GM23248 (cell line): ENCODE data around the gene ATP5PF. TPM values are rescaled to one million over a fixed set of nuclear protein-coding genes. Genes with fewer than 3 reads are reported as not detected.
A peak's percentile ranks its signal among the peaks of the same experiment; 100 is the strongest.

Source experiments
- DNase-seq: peaks from one replicate; pipeline ENCODE4 v3.0.0-alpha.2; 2015
- H2AFZ ChIP-seq: fragments of 200-600 bp; sonication (generic); 2 replicates; pipeline ENCODE4 v1.6.1; 2016; ENCODE audit warnings: antibody characterized with exemption
- H3F3A ChIP-seq: fragments of 200-600 bp; sonication (generic); 2 replicates; pipeline ENCODE4 v1.6.1; 2016; ENCODE audit warnings: mild to moderate bottlenecking, antibody characterized with exemption, mixed run types; ENCODE audit not compliant: insufficient read depth
- H3K27ac ChIP-seq: fragments of 200-600 bp; sonication (generic); 2 replicates; pipeline ENCODE4 v1.5.1; 2016; ENCODE audit warnings: mild to moderate bottlenecking
- H3K27me3 ChIP-seq: fragments of 200-600 bp; sonication (generic); replicated peaks from 2 replicates; pipeline ENCODE4 v1.6.1; 2016; ENCODE audit warnings: mild to moderate bottlenecking; ENCODE audit not compliant: insufficient read depth
- H3K36me3 ChIP-seq: fragments of 200-600 bp; sonication (generic); 2 replicates; pipeline ENCODE4 v1.6.1; 2016; ENCODE audit warnings: low read depth, mild to moderate bottlenecking
- H3K4me1 ChIP-seq: fragments of 200-600 bp; sonication (generic); 2 replicates; pipeline ENCODE4 v1.6.1; 2016; ENCODE audit warnings: mild to moderate bottlenecking; ENCODE audit not compliant: insufficient read depth
- H3K4me2 ChIP-seq: fragments of 200-600 bp; sonication (generic); one replicate; pipeline ENCODE4 v1.6.1; 2016; ENCODE audit warnings: mild to moderate bottlenecking; ENCODE audit not compliant: unreplicated experiment
- H3K4me3 ChIP-seq: fragments of 200-600 bp; sonication (generic); 2 replicates; pipeline ENCODE4 v1.5.1; 2016; ENCODE audit warnings: mild to moderate bottlenecking
- H3K79me2 ChIP-seq: fragments of 200-600 bp; sonication (generic); 2 replicates; pipeline ENCODE4 v1.6.1; 2016; ENCODE audit warnings: mild to moderate bottlenecking; ENCODE audit not compliant: insufficient read depth
- H3K9ac ChIP-seq: fragments of 200-600 bp; sonication (generic); 2 replicates; pipeline ENCODE4 v1.6.1; 2016; ENCODE audit warnings: mild to moderate bottlenecking
- H3K9me2 ChIP-seq: fragments of 200-600 bp; sonication (generic); 2 replicates; pipeline ENCODE4 v1.6.1; 2016; ENCODE audit warnings: mixed run types, mild to moderate bottlenecking, moderate library complexity; ENCODE audit not compliant: insufficient read depth
- H3K9me3 ChIP-seq: fragments of 200-600 bp; sonication (generic); one replicate; pipeline ENCODE4 v1.6.1; 2017; ENCODE audit warnings: low read depth
- H4K20me1 ChIP-seq: fragments of 200-600 bp; sonication (generic); 2 replicates; pipeline ENCODE4 v1.6.0; 2016; ENCODE audit not compliant: insufficient read depth
- EZH2 ChIP-seq: fragments of 200-600 bp; sonication (generic); IDR thresholded peaks from 2 replicates; pipeline ENCODE4 v1.6.1; 2018; ENCODE audit warnings: antibody characterized with exemption, mild to moderate bottlenecking; ENCODE audit not compliant: insufficient read depth, poor library complexity, severe bottlenecking
- EZH2phosphoT487 ChIP-seq: fragments of 200-600 bp; sonication (generic); IDR thresholded peaks from 2 replicates; pipeline ENCODE4 v1.6.1; 2018; ENCODE audit warnings: antibody characterized with exemption, moderate library complexity, mild to moderate bottlenecking, low read depth; ENCODE audit not compliant: insufficient read depth
- WGBS, 2 experiments: methylation state at CpG; one replicate each; pipeline ENCODE4 v1.1.6; 2015 to 2017; ENCODE audit warnings: low lambda C conversion rate in 2 of 2, low coverage in 1 of 2; ENCODE audit errors: missing lambda C conversion rate in 2 of 2; 5-methylcytosine and 5-hydroxymethylcytosine counted together
- in situ Hi-C: fragments of 300-500 bp; cut with MboI; formaldehyde crosslinking; loops from 2 replicates; pipeline ENCODE4 v1.15.0; 2020
- polyA plus RNA-seq: library from polyadenylated mRNA; unstranded; fragments of >200 nt; fragmentation: Nextera tagmentation; extraction: Ambion mirVana; gene quantifications from 2 replicates; pipeline ENCODE4 v1.2.1, GENCODE V29; 2016
- total RNA-seq: library from RNA; depleted of rRNA; stranded (reverse); fragments of >200 nt; shearing (Covaris generic); gene quantifications from 2 replicates; pipeline ENCODE4 v1.2.3, GENCODE V29; 2014

ATP5PF gene
- total and polyA plus RNA-seq, 2 experiments from 2014 or later: 59.3 to 376 TPM

DNA sequence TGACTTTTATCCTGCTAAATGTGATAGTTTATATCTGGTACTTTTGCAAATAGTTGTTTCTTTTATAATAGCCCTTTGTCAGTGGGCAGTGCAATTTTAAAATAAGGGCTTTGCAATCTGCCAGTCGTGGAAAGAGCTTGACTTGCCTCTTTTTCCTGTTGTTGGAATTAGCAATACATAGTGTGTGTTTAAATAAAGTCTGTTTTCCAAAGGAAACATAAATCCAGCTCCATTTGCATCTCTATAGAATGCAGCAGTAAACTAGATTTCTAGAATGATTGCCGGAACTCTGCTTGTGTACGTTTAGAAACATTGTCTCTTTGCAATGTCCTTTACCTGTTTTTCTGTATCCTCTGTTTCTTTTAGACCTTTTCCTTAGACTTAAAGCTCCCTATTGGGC is 33.2 kb upstream of the ATP5PF start:
- peaks cover 17% of the 10 kb centered on the region; the same call in 1 of the 2 replicates for H3K36me3 ChIP-seq
- H4K20me1 ChIP-seq: no peaks in the 10 kb centered on the region
- H3K4me3 ChIP-seq: no peak overlapping the region
- 0 out of 2 replicates have a peak, but pooled peaks cover 7% of the 10 kb centered on the region for H3F3A ChIP-seq
- no peak for DNase-seq
- H3K27ac ChIP-seq: no peak overlapping the region
- in situ Hi-C loops: no loop called here
- no peak overlapping the region for H3K4me2 ChIP-seq
- no peaks in the 10 kb centered on the region for H3K9me2 ChIP-seq
- no peak overlapping the region for H3K9ac ChIP-seq
- H3K4me1 ChIP-seq: no peaks in the 10 kb centered on the region
- no peak overlapping the region for H2AFZ ChIP-seq
- no peaks in the 10 kb centered on the region for H3K9me3 ChIP-seq
- 97 to 99% methylated on average over 3 of the region's 3 CpGs for WGBS, 2 experiments
- no peaks in the 10 kb centered on the region for H3K27me3 ChIP-seq
- TF ChIP-seq EZH2phosphoT487 (no peak), EZH2 (no peak)
- H3K79me2 ChIP-seq: no peaks in the 10 kb centered on the region

GRCh38 chr21:25764065-25764464 is 29.4 kb upstream of the ATP5PF start:
- in situ Hi-C loops: no loop called here
- no peaks in the 10 kb centered on the region for H3K27me3 ChIP-seq

GRCh38 chr21:25760677-25761076 is 26.0 kb upstream of the ATP5PF start:
- TF ChIP-seq EZH2phosphoT487 (no peak), EZH2 (no peak)
- no peaks in the 10 kb centered on the region for H4K20me1 ChIP-seq
- no peak overlapping the region for H3K4me3 ChIP-seq
- no peaks in the 10 kb centered on the region for H3K27me3 ChIP-seq
- no peaks in the 10 kb centered on the region for H3F3A ChIP-seq
- no peaks in the 10 kb centered on the region for H3K4me1 ChIP-seq
- H3K36me3 ChIP-seq: peaks cover 18% of the 10 kb centered on the region
- DNase-seq: no peak
- H2AFZ ChIP-seq: no peak overlapping the region
- no peaks in the 10 kb centered on the region for H3K9me3 ChIP-seq
- H3K79me2 ChIP-seq: no peaks in the 10 kb centered on the region
- no peak overlapping the region for H3K9ac ChIP-seq
- no peak overlapping the region for H3K27ac ChIP-seq
- WGBS, 2 experiments: 83 to 87% methylated on average over 1 of the region's 1 CpG
- H3K4me2 ChIP-seq: no peak overlapping the region
- in situ Hi-C loops: no loop called here
- no peaks in the 10 kb centered on the region for H3K9me2 ChIP-seq

More at GRCh38 chr21:25764065-25764464, 29.4 kb upstream of the ATP5PF start:
- TF ChIP-seq EZH2: no peak
- TF ChIP-seq EZH2phosphoT487: no peak
- Histone ChIP-seq H3K9me3 (no peaks in the 10 kb centered on the region), H3K9ac (no peak overlapping the region), H3K4me1 (no peaks in the 10 kb centered on the region), H3K9me2 (no peaks in the 10 kb centered on the region), H3F3A (no peaks in the 10 kb centered on the region), H4K20me1 (no peaks in the 10 kb centered on the region), H3K4me2 (no peak overlapping the region), H3K79me2 (no peaks in the 10 kb centered on the region), H3K4me3 (no peak overlapping the region), H3K27ac (no peak overlapping the region), H3K36me3 (peaks cover 10% of the 10 kb centered on the region; the same call in 1 of the 2 replicates), H2AFZ (no peak overlapping the region)
- DNase-seq: no peak
- 97 to 98% methylated on average over 3 of the region's 3 CpGs for WGBS, 2 experiments

GRCh38 chr21:25760061-25760460 is 25.4 kb upstream of the ATP5PF start:
- H3K79me2 ChIP-seq: no peaks in the 10 kb centered on the region
- TF ChIP-seq EZH2phosphoT487: no peak
- no peak for TF ChIP-seq EZH2
- no peak overlapping the region for H3K4me3 ChIP-seq
- H3K27me3 ChIP-seq: no peaks in the 10 kb centered on the region
- no peak overlapping the region for H3K9ac ChIP-seq
- in situ Hi-C loops: no loop called here
- H3K9me3 ChIP-seq: no peaks in the 10 kb centered on the region
- 97 to 100% methylated on average over 3 of the region's 3 CpGs for WGBS, 2 experiments
- no peak for DNase-seq
- H3K4me1 ChIP-seq: no peaks in the 10 kb centered on the region
- H4K20me1 ChIP-seq: no peaks in the 10 kb centered on the region
- H3K9me2 ChIP-seq: no peaks in the 10 kb centered on the region
- peaks cover 12% of the 10 kb centered on the region for H3K36me3 ChIP-seq
- no peak overlapping the region for H3K4me2 ChIP-seq
- H3F3A ChIP-seq: no peaks in the 10 kb centered on the region
- no peak overlapping the region for H2AFZ ChIP-seq
- H3K27ac ChIP-seq: no peak overlapping the region

- 86 to 100% methylated on average over 1 of the region's 1 CpG for WGBS, 2 experiments
- H3F3A ChIP-seq: no peaks in the 10 kb centered on the region
- no peak for TF ChIP-seq EZH2phosphoT487
- TF ChIP-seq EZH2: no peak
- no peak overlapping the region for H3K4me2 ChIP-seq
- no peaks in the 10 kb centered on the region for H4K20me1 ChIP-seq
- in situ Hi-C loops: no loop called here
- no peak overlapping the region for H3K4me3 ChIP-seq
- no peaks in the 10 kb centered on the region for H3K27me3 ChIP-seq
- DNase-seq: peak; percentile 17
- no peaks in the 10 kb centered on the region for H3K9me3 ChIP-seq
- H3K4me1 ChIP-seq: no peaks in the 10 kb centered on the region
- no peak overlapping the region for H3K27ac ChIP-seq
- no peak overlapping the region for H3K9ac ChIP-seq
- no peak overlapping the region for H2AFZ ChIP-seq
- peaks cover 9% of the 10 kb centered on the region; the same call in 1 of the 2 replicates for H3K36me3 ChIP-seq
- no peaks in the 10 kb centered on the region for H3K79me2 ChIP-seq
- no peaks in the 10 kb centered on the region for H3K9me2 ChIP-seq
Observed at GRCh38 chr21:25759573-25759972, 24.9 kb upstream of the ATP5PF start.
